Measurements from ENCODE around the gene MRPS27.

DNA sequence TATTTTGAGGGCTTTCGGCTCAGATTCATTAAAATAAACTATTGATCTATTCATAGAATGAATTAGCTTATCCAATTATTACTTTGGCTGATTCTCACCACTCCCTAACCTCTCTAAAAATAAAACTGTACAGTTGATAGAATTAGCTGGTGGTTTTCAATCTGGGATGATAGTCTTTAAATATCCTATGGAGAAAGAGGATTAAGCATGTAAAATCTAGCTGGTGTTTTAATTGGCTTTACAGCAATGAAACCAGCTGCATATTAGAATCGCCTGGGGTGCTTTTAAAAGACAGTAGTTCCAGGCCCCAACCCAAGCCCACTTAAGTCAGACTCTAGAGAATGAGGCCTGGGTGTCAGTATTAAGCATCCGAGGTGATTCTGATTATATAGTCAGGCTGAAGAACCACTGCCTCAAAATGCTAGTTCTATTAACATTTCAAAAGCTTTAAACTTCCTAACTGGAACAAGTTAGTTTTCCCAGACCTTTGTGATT lies 117.7 kb downstream of the MRPS27 start:
- TF ChIP-seq TAF1 (IDR thresholded peaks at IDR 0.05; ENCODE audit: low read depth) (no peak), USF1 (IDR thresholded peaks at IDR 0.05) (no peak), EP300 (IDR thresholded peaks at IDR 0.05; ENCODE audit: borderline replicate concordance) (no peak), CREB1 (IDR thresholded peaks at IDR 0.05; ENCODE audit: low read depth) (no peak), NFIC (IDR thresholded peaks at IDR 0.05) (no peak)

All from Ishikawa (cell line).